Measurements from ENCODE around the gene PSMD2. TPM values are rescaled to one million over a fixed set of nuclear protein-coding genes. Genes with fewer than 3 reads are reported as not detected.
"Not testable (repeated sequence)": the region's sequence is repeated elsewhere in the genome, so short reads cannot be mapped to it uniquely, and the experiment has no call there.

PSMD2 gene
- total RNA-seq, 1 donor from 2014 or later: 255 TPM

GRCh38 chr3:184261854-184262763, 36.9 kb upstream of the PSMD2 start:
- Mint-ChIP-seq H3K27me3 (ENCODE audit: insufficient read depth) (peaks cover 42% of the 10 kb centered on the region), H3K36me3 (ENCODE audit: low read depth) (peaks cover 8% of the 10 kb centered on the region), H3K9me3 (no peaks in the 10 kb centered on the region), H3K4me1 (ENCODE audit: low read depth) (peaks cover 17% of the 10 kb centered on the region), H3K27ac (peak overlapping the region; percentile 10), H3K4me3 (peak overlapping the region; percentile 83)
- no peak for DNase-seq (ENCODE audit: low spot score)
- intact Hi-C loops (cut with micrococcal nuclease): loop anchor here (1.0 to 5.0 kb wide), 3 partner anchors 13 to 37 kb away; partner anchors contain the start of genes EEF1AKMT4, PSMD2 and VWA5B2

GRCh38 chr3:184262764-184263179, 36.3 kb upstream of the PSMD2 start:
- H3K27ac Mint-ChIP-seq: no peak overlapping the region
- H3K36me3 Mint-ChIP-seq (ENCODE audit: low read depth): peaks cover 8% of the 10 kb centered on the region
- H3K4me3 Mint-ChIP-seq: peak overlapping the region; percentile 75
- intact Hi-C loops (cut with micrococcal nuclease): loop anchor here (5.0 kb wide), 1 partner anchor 35 kb away; the partner anchor contains the start of gene VWA5B2
- no peak for DNase-seq (ENCODE audit: low spot score)
- peaks cover 48% of the 10 kb centered on the region for H3K27me3 Mint-ChIP-seq (ENCODE audit: insufficient read depth)
- no peaks in the 10 kb centered on the region for H3K9me3 Mint-ChIP-seq
- peaks cover 17% of the 10 kb centered on the region for H3K4me1 Mint-ChIP-seq (ENCODE audit: low read depth)

GRCh38 chr3:184267249-184267648, 31.8 kb upstream of the PSMD2 start:
- peaks cover 30% of the 10 kb centered on the region for H3K27me3 Mint-ChIP-seq (ENCODE audit: insufficient read depth)
- H3K4me3 Mint-ChIP-seq; H3K9me3 Mint-ChIP-seq; intact Hi-C loops (cut with micrococcal nuclease); DNase-seq (ENCODE audit: low spot score); H3K4me1 Mint-ChIP-seq (ENCODE audit: low read depth); H3K27ac Mint-ChIP-seq; H3K36me3 Mint-ChIP-seq (ENCODE audit: low read depth): not testable (repeated sequence)

- H3K36me3 Mint-ChIP-seq (ENCODE audit: low read depth): no peaks in the 10 kb centered on the region
- H3K27me3 Mint-ChIP-seq (ENCODE audit: insufficient read depth): peaks cover 38% of the 10 kb centered on the region
- H3K4me3 Mint-ChIP-seq: no peak overlapping the region
- no peaks in the 10 kb centered on the region for H3K4me1 Mint-ChIP-seq (ENCODE audit: low read depth)
- intact Hi-C loops (cut with micrococcal nuclease): no loop called here
- DNase-seq (ENCODE audit: low spot score): no peak
- H3K27ac Mint-ChIP-seq: no peak overlapping the region
- no peaks in the 10 kb centered on the region for H3K9me3 Mint-ChIP-seq
Observed at GRCh38 chr3:184272269-184272668, 26.8 kb upstream of the PSMD2 start.

- Mint-ChIP-seq H3K4me1 (ENCODE audit: low read depth) (no peaks in the 10 kb centered on the region), H3K36me3 (ENCODE audit: low read depth) (no peaks in the 10 kb centered on the region), H3K27me3 (ENCODE audit: insufficient read depth) (peaks cover 42% of the 10 kb centered on the region), H3K4me3 (no peak overlapping the region), H3K9me3 (no peaks in the 10 kb centered on the region), H3K27ac (no peak overlapping the region)
- intact Hi-C loops (cut with micrococcal nuclease): no loop called here
- DNase-seq (ENCODE audit: low spot score): no peak
Observed at GRCh38 chr3:184275381-184275701, 23.7 kb upstream of the PSMD2 start.

- Mint-ChIP-seq H3K4me1 (ENCODE audit: low read depth) (no peaks in the 10 kb centered on the region), H3K27me3 (ENCODE audit: insufficient read depth) (peaks cover 42% of the 10 kb centered on the region), H3K4me3 (no peak within 1 kb of the TSS), H3K27ac (no peak within 1 kb of the TSS), H3K36me3 (ENCODE audit: low read depth) (no peaks in the 10 kb centered on the region), H3K9me3 (no peaks in the 10 kb centered on the region)
- no peak for DNase-seq (ENCODE audit: low spot score)
- intact Hi-C loops (cut with micrococcal nuclease): no loop called here
Observed at GRCh38 chr3:184275961-184276910, 22.8 kb upstream of the PSMD2 start, which contains the start of gene ECE2. Gene ECE2, plus strand, starts transcription at chr3:184276022. Its CDS starts 132 bp downstream, at chr3:184276154.

GRCh38 chr3:184277366-184277765, 21.7 kb upstream of the PSMD2 start:
- Mint-ChIP-seq H3K36me3 (ENCODE audit: low read depth) (no peaks in the 10 kb centered on the region), H3K27ac (no peak overlapping the region), H3K27me3 (ENCODE audit: insufficient read depth) (peaks cover 35% of the 10 kb centered on the region), H3K9me3 (no peaks in the 10 kb centered on the region), H3K4me1 (ENCODE audit: low read depth) (no peaks in the 10 kb centered on the region), H3K4me3 (no peak overlapping the region)
- intact Hi-C loops (cut with micrococcal nuclease): no loop called here
- DNase-seq (ENCODE audit: low spot score): no peak

- intact Hi-C loops (cut with micrococcal nuclease): no loop called here
- no peaks in the 10 kb centered on the region for H3K4me1 Mint-ChIP-seq (ENCODE audit: low read depth)
- no peaks in the 10 kb centered on the region for H3K36me3 Mint-ChIP-seq (ENCODE audit: low read depth)
- H3K9me3 Mint-ChIP-seq: no peaks in the 10 kb centered on the region
- H3K27ac Mint-ChIP-seq: no peak overlapping the region
- DNase-seq (ENCODE audit: low spot score): no peak
- H3K27me3 Mint-ChIP-seq (ENCODE audit: insufficient read depth): peaks cover 11% of the 10 kb centered on the region
- H3K4me3 Mint-ChIP-seq: no peak overlapping the region
Observed at GRCh38 chr3:184282941-184283340, 16.1 kb upstream of the PSMD2 start.

GRCh38 chr3:184283681-184284080, 15.4 kb upstream of the PSMD2 start:
- H3K27ac Mint-ChIP-seq: no peak overlapping the region
- H3K9me3 Mint-ChIP-seq: no peaks in the 10 kb centered on the region
- H3K27me3 Mint-ChIP-seq (ENCODE audit: insufficient read depth): peaks cover 8% of the 10 kb centered on the region
- H3K4me1 Mint-ChIP-seq (ENCODE audit: low read depth): no peaks in the 10 kb centered on the region
- intact Hi-C loops (cut with micrococcal nuclease): no loop called here
- DNase-seq (ENCODE audit: low spot score): no peak
- H3K4me3 Mint-ChIP-seq: no peak overlapping the region
- H3K36me3 Mint-ChIP-seq (ENCODE audit: low read depth): no peaks in the 10 kb centered on the region

GRCh38 chr3:184284696-184285095, 14.3 kb upstream of the PSMD2 start:
- H3K36me3 Mint-ChIP-seq (ENCODE audit: low read depth): no peaks in the 10 kb centered on the region
- intact Hi-C loops (cut with micrococcal nuclease): no loop called here
- no peak overlapping the region for H3K27ac Mint-ChIP-seq

GRCh38 chr3:184289426-184289938, 9.6 kb upstream of the PSMD2 start:
- Mint-ChIP-seq H3K36me3 (ENCODE audit: low read depth) (no peaks in the 10 kb centered on the region), H3K27me3 (ENCODE audit: insufficient read depth) (peaks cover 10% of the 10 kb centered on the region), H3K9me3 (no peaks in the 10 kb centered on the region), H3K4me1 (ENCODE audit: low read depth) (peaks cover 7% of the 10 kb centered on the region), H3K27ac (no peak overlapping the region), H3K4me3 (no peak overlapping the region)
- peak; percentile 46 for DNase-seq (ENCODE audit: low spot score)
- intact Hi-C loops (cut with micrococcal nuclease): loop anchor here (1.0 to 2.0 kb wide), 4 partner anchors 39 to 394 kb away; partner anchors contain the start of gene ABCC5

More at GRCh38 chr3:184284696-184285095, 14.3 kb upstream of the PSMD2 start:
- Mint-ChIP-seq H3K4me3 (no peak overlapping the region), H3K27me3 (ENCODE audit: insufficient read depth) (peaks cover 10% of the 10 kb centered on the region), H3K4me1 (ENCODE audit: low read depth) (peaks cover 7% of the 10 kb centered on the region), H3K9me3 (no peaks in the 10 kb centered on the region)
- no peak for DNase-seq (ENCODE audit: low spot score)

- DNase-seq (ENCODE audit: low spot score): no peak
- Mint-ChIP-seq H3K9me3 (no peaks in the 10 kb centered on the region), H3K4me1 (ENCODE audit: low read depth) (peaks cover 7% of the 10 kb centered on the region), H3K4me3 (no peak overlapping the region), H3K27ac (no peak overlapping the region), H3K36me3 (ENCODE audit: low read depth) (no peaks in the 10 kb centered on the region), H3K27me3 (ENCODE audit: insufficient read depth) (peaks cover 10% of the 10 kb centered on the region)
- intact Hi-C loops (cut with micrococcal nuclease): loop anchor here (10.0 kb wide), 1 partner anchor 846 kb away; no protein-coding TSS in a partner anchor
Observed at GRCh38 chr3:184290331-184290730, 8.7 kb upstream of the PSMD2 start.

Measured in activated T-helper 1 cell treated with anti-CD3 and anti-CD28 coated beads, Interleukin-12 subunit alpha, Interleukin-12 subunit beta, Interleukin-2, Interleukin-4 antibody, amounts not matched to agents 30 ng/mL and 10 ng/mL and 1 ng/mL, durations not matched to agents 14 hours and 24 hours and 36 hours (primary cell).